Astrocyte (in vitro differentiated cells and primary cell): Measurements from ENCODE around the gene RAET1G.
"Not testable (repeated sequence)": the region's sequence is repeated elsewhere in the genome, so short reads cannot be mapped to it uniquely, and the experiment has no call there.

ENCODE experiments used
- CTCF ChIP-seq: IDR thresholded peaks from 2 replicates; pipeline ENCODE4 v1.5.1; 2011; ENCODE audit warnings: low read depth, mild to moderate bottlenecking, inconsistent platforms, low read length, moderate library complexity; ENCODE audit not compliant: insufficient read depth
- EZH2 ChIP-seq: IDR thresholded peaks from 2 replicates; pipeline ENCODE4 v1.6.1; 2012; ENCODE audit warnings: mild to moderate bottlenecking, low read length, inconsistent platforms; ENCODE audit not compliant: insufficient read depth

- not testable (repeated sequence) for TF ChIP-seq CTCF
- peak; percentile 19 for TF ChIP-seq EZH2
These were observed 30.5 kb upstream of the RAET1G start for GRCh38 chr6:149953390-149953789.
